Peyer's patch (tissue), 4 donors: Measurements from ENCODE around the gene MMP24.

Experiments
- CTCF ChIP-seq, 6 experiments: fragments of 450-650 bp in 4 of 6; fragments of 200-600 bp in 2 of 6; sonication (generic) in 1 of 6; IDR thresholded peaks; one replicate each; pipeline ENCODE4 v1.5.1; 2017 to 2019; ENCODE audit warnings: antibody characterized with exemption in 6 of 6, mild to moderate bottlenecking in 3 of 6, moderate library complexity in 1 of 6
- POLR2A ChIP-seq, 2 donors: fragments of 450-650 bp; IDR thresholded peaks; one replicate each; pipeline ENCODE4 v1.5.1; 2017; ENCODE audit warnings: antibody characterized with exemption in 2 of 2, mild to moderate bottlenecking in 2 of 2, moderate library complexity in 2 of 2

- TF ChIP-seq CTCF (IDR thresholded peaks at IDR 0.05), result no peak
- TF ChIP-seq POLR2A (IDR thresholded peaks at IDR 0.05), result no peak
Observed at GRCh38 chr20:35274172-35275092, 47.9 kb downstream of the MMP24 start.
